Measurements from ENCODE around the gene ZIC1.

DNA sequence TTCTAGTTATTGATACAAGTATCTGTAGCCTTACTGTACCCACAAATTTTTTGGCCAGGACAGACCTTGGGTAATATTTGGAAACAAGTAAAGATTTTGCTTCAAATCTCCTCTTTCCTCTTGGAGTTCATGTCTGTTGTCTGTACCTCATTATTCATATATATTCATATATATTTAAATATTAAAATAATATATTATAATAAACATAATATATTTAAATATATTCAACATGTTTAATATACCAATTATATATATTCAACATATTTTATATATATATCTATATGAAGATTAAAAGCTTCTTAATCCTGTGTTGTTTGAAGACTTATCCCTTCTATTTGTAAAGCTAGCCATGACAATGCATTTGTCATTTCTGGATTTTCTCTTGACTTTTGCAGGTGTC, 38.1 kb downstream of the ZIC1 start:
- TF ChIP-seq, protein P1, sequence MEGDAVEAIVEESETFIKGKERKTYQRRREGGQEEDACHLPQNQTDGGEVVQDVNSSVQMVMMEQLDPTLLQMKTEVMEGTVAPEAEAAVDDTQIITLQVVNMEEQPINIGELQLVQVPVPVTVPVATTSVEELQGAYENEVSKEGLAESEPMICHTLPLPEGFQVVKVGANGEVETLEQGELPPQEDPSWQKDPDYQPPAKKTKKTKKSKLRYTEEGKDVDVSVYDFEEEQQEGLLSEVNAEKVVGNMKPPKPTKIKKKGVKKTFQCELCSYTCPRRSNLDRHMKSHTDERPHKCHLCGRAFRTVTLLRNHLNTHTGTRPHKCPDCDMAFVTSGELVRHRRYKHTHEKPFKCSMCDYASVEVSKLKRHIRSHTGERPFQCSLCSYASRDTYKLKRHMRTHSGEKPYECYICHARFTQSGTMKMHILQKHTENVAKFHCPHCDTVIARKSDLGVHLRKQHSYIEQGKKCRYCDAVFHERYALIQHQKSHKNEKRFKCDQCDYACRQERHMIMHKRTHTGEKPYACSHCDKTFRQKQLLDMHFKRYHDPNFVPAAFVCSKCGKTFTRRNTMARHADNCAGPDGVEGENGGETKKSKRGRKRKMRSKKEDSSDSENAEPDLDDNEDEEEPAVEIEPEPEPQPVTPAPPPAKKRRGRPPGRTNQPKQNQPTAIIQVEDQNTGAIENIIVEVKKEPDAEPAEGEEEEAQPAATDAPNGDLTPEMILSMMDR (optimal IDR thresholded peaks at IDR 0.05 in 1 of 3, IDR thresholded peaks at IDR 0.05 in 1 of 3, conservative IDR thresholded peaks at IDR 0.05 in 1 of 3; ENCODE audit: extremely low read depth in 1 of 3, insufficient read depth in 2 of 3, low read length in 3 of 3) = no peak
- TF ChIP-seq EZH2 (IDR thresholded peaks at IDR 0.05; ENCODE audit: low read length) = no peak

All from keratinocyte (primary cell).